22Rv1 (cell line): Measurements from ENCODE around the gene SIX5.
"Not testable (repeated sequence)": the region's sequence is repeated elsewhere in the genome, so short reads cannot be mapped to it uniquely, and the experiment has no call there.

Source experiments
- H3K27ac ChIP-seq: fragments of 450-650 bp; 2 replicates; pipeline ENCODE4 v1.5.1; 2017
- ZFX ChIP-seq: fragments of 450-650 bp; IDR thresholded peaks from 2 replicates; pipeline ENCODE4 v1.6.1; 2017; ENCODE audit warnings: antibody characterized with exemption, borderline replicate concordance
- TF ChIP-seq, protein P1 (sequence below): fragments of 450-650 bp; IDR thresholded peaks from 2 replicates; pipeline ENCODE4 v1.5.1; 2017; ENCODE audit warnings: mild to moderate bottlenecking

SIX5 gene

DNA sequence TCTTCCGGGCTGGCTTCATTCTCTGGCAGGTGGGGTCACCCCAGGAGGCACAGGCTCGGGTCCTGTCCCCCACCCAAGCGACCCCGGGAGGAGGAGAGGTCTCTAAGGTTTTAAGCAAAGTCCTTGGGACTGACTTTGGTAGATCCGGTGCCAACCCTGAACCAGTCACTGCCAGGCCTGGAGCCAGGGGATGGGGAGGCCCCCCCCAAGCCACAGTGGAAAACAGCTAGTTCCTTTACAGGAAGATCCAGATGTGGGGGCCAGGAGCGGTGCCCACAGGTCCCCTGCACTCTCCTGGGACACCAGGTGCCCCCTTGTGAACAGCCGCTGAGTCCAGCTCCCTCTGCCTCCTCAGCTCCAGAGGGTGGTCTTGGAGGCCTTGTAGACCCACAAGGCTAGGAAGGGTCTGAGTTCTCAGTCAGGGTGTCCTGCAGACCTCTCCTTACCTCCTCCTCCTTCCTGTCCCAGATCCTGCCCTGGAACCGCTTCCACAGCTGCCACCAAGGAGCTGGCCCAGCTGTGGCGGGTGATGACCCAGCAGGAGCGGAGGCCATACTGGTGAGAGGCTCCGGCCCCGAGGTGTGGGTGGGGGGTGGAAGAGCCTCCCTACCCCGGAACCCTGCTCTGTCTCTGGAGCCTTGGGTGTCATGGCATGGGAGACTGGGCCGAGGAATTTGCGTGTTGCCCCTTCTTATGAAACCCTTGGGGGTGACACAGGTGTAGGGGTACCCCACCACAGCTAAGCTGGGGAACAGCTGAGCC, 6.0 kb downstream of the SIX5 start:
- TF ChIP-seq, protein P1, sequence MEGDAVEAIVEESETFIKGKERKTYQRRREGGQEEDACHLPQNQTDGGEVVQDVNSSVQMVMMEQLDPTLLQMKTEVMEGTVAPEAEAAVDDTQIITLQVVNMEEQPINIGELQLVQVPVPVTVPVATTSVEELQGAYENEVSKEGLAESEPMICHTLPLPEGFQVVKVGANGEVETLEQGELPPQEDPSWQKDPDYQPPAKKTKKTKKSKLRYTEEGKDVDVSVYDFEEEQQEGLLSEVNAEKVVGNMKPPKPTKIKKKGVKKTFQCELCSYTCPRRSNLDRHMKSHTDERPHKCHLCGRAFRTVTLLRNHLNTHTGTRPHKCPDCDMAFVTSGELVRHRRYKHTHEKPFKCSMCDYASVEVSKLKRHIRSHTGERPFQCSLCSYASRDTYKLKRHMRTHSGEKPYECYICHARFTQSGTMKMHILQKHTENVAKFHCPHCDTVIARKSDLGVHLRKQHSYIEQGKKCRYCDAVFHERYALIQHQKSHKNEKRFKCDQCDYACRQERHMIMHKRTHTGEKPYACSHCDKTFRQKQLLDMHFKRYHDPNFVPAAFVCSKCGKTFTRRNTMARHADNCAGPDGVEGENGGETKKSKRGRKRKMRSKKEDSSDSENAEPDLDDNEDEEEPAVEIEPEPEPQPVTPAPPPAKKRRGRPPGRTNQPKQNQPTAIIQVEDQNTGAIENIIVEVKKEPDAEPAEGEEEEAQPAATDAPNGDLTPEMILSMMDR, result no peak
- TF ChIP-seq ZFX, result no peak
- no peak overlapping the region for H3K27ac ChIP-seq

- H3K27ac ChIP-seq, result no peak overlapping the region
- TF ChIP-seq ZFX, result no peak
Measured at GRCh38 chr19:45761714-45762113, 7.3 kb downstream of the SIX5 start.

DNA sequence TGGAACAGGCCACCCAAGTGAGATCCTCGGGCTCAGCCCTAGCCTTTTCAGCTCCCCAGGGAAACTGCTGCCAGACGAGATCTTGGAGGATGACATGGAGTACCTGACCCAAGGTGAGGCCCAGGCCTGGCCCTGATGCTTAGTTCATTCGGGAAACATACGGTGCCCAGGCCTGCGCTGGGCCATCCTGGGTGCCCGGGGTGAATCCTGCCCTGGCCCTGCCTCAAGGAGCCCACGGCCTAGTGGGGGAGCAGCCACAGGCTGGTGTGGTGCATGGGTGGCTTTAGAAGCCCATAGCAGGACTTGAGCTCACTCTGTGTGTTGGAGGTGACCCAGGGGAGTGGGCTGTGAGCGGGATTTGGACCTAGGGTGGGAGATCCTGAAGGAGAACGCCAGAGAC, 10.1 kb downstream of the SIX5 start:
- no peak overlapping the region for H3K27ac ChIP-seq

DNA sequence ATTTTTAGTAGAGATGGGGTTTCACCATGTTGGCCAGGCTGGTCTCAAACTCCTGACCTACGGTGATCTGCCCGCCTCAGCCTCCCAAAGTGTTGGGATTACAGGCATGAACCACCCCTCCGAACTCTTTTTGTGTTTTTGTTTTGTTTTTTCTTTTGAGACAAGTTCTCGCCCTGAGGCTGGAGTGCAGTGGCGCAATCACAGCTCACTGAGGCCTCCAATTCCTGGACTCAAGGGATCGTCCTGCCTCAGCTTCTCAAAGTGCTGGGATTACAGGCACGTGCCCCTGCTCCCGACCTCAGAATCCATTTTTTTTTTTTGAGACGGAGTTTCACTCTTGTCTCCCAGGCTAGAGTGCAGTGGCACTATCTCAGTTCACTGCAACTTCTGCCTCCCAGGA, 11.4 kb downstream of the SIX5 start:
- TF ChIP-seq, protein P1, result no peak
- no peak for TF ChIP-seq ZFX
- H3K27ac ChIP-seq, result no peak overlapping the region

More for the DNA sequence above, 10.1 kb downstream of the SIX5 start:
- TF ChIP-seq, protein P1, result no peak
- TF ChIP-seq ZFX, result no peak

GRCh38 chr19:45754323-45754722, 14.7 kb downstream of the SIX5 start:
- H3K27ac ChIP-seq, result no peak overlapping the region
- TF ChIP-seq ZFX, result no peak
- TF ChIP-seq, protein P1, result no peak

DNA sequence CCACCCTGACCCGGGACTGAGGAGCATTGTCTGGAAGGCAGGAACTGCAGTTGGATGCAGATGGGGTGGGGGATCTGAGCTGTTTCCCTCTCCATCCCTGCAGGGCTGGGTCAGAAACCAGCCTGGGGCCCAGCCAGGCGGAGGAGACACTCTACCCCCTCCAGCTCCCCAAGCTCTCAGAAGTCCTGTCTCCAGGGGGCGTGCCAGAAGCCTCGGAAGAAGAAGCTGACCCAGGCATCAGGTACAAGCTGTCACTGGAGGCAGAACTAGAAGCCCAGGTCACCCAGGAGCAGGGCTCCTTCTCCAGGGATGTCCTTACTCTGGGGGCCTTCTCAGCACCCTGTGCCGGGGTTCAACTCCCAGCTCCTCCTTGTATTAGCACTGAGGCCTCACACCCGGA, 15.5 kb downstream of the SIX5 start:
- TF ChIP-seq ZFX, result no peak
- TF ChIP-seq, protein P1, result no peak
- H3K27ac ChIP-seq, result no peak overlapping the region

GRCh38 chr19:45752639-45753038, 16.4 kb downstream of the SIX5 start:
- no peak for TF ChIP-seq ZFX
- TF ChIP-seq, protein P1, result no peak
- H3K27ac ChIP-seq, result no peak overlapping the region

DNA sequence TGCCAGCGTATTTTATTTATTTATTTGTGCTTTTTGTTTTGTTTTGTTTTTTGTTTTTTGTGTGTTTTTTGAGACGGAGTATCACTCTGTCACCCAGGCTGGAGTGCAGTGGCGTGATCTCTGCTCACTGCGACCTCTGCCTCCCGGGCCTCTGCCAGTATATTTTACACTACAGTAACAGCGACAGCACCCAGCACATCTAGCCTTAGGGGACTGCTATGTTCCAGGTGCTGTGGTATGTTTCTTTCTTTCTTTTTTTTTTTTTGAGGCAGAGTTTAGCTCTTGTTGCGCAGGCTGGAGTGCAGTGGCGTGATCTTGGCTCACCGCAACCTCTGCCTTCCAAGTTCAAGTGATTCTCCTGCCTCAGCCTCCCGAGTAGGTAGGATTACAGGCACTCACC, 17.6 kb downstream of the SIX5 start:
- not testable (repeated sequence) for H3K27ac ChIP-seq
